GM12874 (cell line): ENCODE results near the gene PLSCR1.

Experiments used
- CTCF ChIP-seq: IDR thresholded peaks from 2 replicates; pipeline ENCODE4 v1.5.1; 2011; ENCODE audit warnings: low read depth, mild to moderate bottlenecking, control low read depth, low read length, moderate library complexity; ENCODE audit not compliant: insufficient read depth

Gene PLSCR1

GRCh38 chr3:146468234-146468633 is 76.2 kb downstream of the PLSCR1 start:
- TF ChIP-seq CTCF, result no peak

DNA sequence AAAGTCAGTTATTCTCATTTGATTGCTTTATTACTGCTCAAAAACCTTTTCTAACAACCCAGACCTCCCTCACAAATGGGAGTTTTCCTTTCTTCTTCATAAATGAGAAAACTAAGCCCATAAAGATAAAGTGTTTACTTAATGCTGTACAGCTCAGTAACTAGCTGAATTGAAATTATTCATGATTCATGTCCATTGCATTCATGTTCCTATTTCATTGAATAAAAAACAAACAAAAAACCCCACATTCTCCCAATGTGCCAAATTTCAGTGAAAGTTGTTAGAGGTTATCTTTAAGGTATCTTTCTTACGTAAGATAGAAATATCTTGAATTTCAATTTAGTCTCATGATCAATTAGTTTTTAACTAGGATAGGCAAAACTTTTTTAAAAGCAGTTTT is 77.8 kb downstream of the PLSCR1 start:
- TF ChIP-seq CTCF, result no peak

DNA sequence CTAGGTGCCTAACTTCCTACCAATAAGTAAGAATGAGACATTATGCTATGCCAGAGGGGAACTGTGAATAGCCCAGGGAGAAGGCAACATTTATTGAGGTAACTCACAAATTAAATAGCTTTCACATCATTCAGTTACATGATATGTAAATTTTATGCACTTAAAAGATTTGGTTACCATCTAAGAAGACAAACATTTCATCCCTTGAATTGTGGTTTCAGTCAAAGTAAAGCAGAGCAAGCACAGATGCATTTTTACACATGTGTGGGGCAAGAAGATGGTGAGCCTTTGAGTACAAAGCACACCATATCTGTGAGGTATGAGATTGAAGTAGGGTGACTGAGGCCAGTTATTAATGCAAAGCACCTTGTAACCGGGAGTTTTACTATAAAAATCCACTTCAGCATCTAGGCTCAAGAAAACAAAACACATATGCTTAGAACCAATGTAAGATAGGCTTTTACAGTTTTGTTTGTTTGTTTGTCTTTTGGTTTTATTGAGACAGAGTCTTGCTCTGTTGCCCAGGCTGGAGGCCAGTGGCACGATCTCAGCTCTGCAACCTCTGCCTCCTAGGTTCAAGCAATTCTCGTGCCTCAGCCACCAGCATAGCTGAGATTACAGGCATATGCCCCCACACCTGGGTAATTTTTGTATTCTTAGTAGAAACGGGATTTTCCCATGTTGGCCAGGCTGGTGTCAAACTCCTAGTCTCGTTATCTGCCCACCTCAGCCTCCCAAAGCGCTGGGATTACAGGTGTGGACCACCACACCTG is 78.5 kb downstream of the PLSCR1 start:
- no peak for TF ChIP-seq CTCF
